GM12878 (cell line): ENCODE data around the gene TMEM82.

ENCODE experiments used
- REST ChIP-seq: IDR thresholded peaks from 2 replicates; pipeline ENCODE4 v1.6.1; 2012; ENCODE audit warnings: mild to moderate bottlenecking, low read depth, low read length
- TF ChIP-seq, protein P1 (sequence below), 3 experiments: IDR thresholded peaks in 2 of 3; conservative IDR thresholded peaks in 1 of 3; 2 replicates each; pipeline ENCODE4 v1.5.1; 2011; ENCODE audit warnings: low read depth in 3 of 3, low read length in 3 of 3, mild to moderate bottlenecking in 3 of 3, control low read depth in 2 of 3, moderate library complexity in 2 of 3, inconsistent platforms in 1 of 3, mixed read lengths in 1 of 3; ENCODE audit not compliant: control insufficient read depth in 2 of 3, insufficient read depth in 1 of 3; ENCODE audit errors: extremely low read depth in 1 of 3

GRCh38 chr1:15706751-15707150 is 35.5 kb upstream of the TMEM82 start:
- TF ChIP-seq, protein P1, sequence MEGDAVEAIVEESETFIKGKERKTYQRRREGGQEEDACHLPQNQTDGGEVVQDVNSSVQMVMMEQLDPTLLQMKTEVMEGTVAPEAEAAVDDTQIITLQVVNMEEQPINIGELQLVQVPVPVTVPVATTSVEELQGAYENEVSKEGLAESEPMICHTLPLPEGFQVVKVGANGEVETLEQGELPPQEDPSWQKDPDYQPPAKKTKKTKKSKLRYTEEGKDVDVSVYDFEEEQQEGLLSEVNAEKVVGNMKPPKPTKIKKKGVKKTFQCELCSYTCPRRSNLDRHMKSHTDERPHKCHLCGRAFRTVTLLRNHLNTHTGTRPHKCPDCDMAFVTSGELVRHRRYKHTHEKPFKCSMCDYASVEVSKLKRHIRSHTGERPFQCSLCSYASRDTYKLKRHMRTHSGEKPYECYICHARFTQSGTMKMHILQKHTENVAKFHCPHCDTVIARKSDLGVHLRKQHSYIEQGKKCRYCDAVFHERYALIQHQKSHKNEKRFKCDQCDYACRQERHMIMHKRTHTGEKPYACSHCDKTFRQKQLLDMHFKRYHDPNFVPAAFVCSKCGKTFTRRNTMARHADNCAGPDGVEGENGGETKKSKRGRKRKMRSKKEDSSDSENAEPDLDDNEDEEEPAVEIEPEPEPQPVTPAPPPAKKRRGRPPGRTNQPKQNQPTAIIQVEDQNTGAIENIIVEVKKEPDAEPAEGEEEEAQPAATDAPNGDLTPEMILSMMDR (IDR thresholded peaks at IDR 0.05 in 2 of 3, conservative IDR thresholded peaks at IDR 0.05 in 1 of 3; ENCODE audit: control insufficient read depth in 2 of 3, extremely low read depth in 1 of 3, insufficient read depth in 1 of 3, low read depth in 3 of 3, low read length in 3 of 3): no peak
- no peak for TF ChIP-seq REST
